ENCODE measurements around the gene CC2D2A.

CC2D2A gene

GRCh38 chr4:15504041-15504440, 34.4 kb downstream of the CC2D2A start:
- H3K4me3 ChIP-seq (ENCODE audit: low read depth, low read length): no peak overlapping the region
- DNase-seq (ENCODE audit: low read depth): no peak
- no peak for TF ChIP-seq CTCF (IDR thresholded peaks at IDR 0.05; ENCODE audit: low read depth, low read length)
- no peak for TF ChIP-seq MYC (IDR thresholded peaks at IDR 0.05; ENCODE audit: low read depth, low read length)
- TF ChIP-seq POLR2A (IDR thresholded peaks at IDR 0.05; ENCODE audit: extremely low read depth, insufficient read length): no peak
- TF ChIP-seq, protein P1, sequence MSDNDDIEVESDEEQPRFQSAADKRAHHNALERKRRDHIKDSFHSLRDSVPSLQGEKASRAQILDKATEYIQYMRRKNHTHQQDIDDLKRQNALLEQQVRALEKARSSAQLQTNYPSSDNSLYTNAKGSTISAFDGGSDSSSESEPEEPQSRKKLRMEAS (IDR thresholded peaks at IDR 0.05; ENCODE audit: low read depth, low read length): no peak

- no peak overlapping the region for H3K4me3 ChIP-seq (ENCODE audit: low read depth, low read length)
- DNase-seq (ENCODE audit: low read depth): no peak
- TF ChIP-seq CTCF (IDR thresholded peaks at IDR 0.05; ENCODE audit: low read depth, low read length): no peak
- TF ChIP-seq, protein P1 (IDR thresholded peaks at IDR 0.05; ENCODE audit: low read depth, low read length): no peak
- TF ChIP-seq MYC (IDR thresholded peaks at IDR 0.05; ENCODE audit: low read depth, low read length): no peak
- no peak for TF ChIP-seq POLR2A (IDR thresholded peaks at IDR 0.05; ENCODE audit: extremely low read depth, insufficient read length)
These were observed 36.8 kb downstream of the CC2D2A start for GRCh38 chr4:15506464-15506863.

GRCh38 chr4:15507679-15508078, 38.0 kb downstream of the CC2D2A start:
- H3K4me3 ChIP-seq (ENCODE audit: low read depth, low read length): no peak overlapping the region
- DNase-seq (ENCODE audit: low read depth): no peak
- no peak for TF ChIP-seq CTCF (IDR thresholded peaks at IDR 0.05; ENCODE audit: low read depth, low read length)

DNA sequence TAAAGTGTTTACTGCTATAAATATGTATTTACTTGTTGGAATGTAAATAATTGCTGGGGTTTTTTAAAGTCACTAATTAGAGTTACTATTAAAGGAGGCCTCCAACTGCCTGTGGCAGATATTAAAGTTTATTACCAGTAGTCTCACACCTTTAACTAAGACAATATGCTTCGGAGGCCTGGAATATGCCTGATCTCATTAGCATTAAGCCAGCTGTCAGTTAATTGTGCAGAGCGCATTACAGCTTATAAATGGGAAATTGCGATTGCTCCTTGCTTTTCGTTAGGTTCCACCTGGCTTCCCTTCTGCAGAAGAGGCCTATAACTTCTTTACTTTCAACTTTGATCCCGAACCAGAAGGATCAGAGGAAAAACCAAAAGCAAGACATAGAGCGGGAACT, 41.3 kb downstream of the CC2D2A start:
- TF ChIP-seq MYC (IDR thresholded peaks at IDR 0.05; ENCODE audit: low read depth, low read length) (no peak), CTCF (IDR thresholded peaks at IDR 0.05; ENCODE audit: low read depth, low read length) (no peak), POLR2A (IDR thresholded peaks at IDR 0.05; ENCODE audit: extremely low read depth, insufficient read length) (no peak)
- TF ChIP-seq, protein P1 (IDR thresholded peaks at IDR 0.05; ENCODE audit: low read depth, low read length): no peak
- no peak overlapping the region for H3K4me3 ChIP-seq (ENCODE audit: low read depth, low read length)
- DNase-seq (ENCODE audit: low read depth): no peak

GRCh38 chr4:15513545-15513944, 43.9 kb downstream of the CC2D2A start:
- no peak overlapping the region for H3K4me3 ChIP-seq (ENCODE audit: low read depth, low read length)
- no peak for DNase-seq (ENCODE audit: low read depth)
- TF ChIP-seq MYC (IDR thresholded peaks at IDR 0.05; ENCODE audit: low read depth, low read length) (no peak), POLR2A (IDR thresholded peaks at IDR 0.05; ENCODE audit: extremely low read depth, insufficient read length) (no peak), CTCF (IDR thresholded peaks at IDR 0.05; ENCODE audit: low read depth, low read length) (no peak)
- TF ChIP-seq, protein P1 (IDR thresholded peaks at IDR 0.05; ENCODE audit: low read depth, low read length): no peak

DNA sequence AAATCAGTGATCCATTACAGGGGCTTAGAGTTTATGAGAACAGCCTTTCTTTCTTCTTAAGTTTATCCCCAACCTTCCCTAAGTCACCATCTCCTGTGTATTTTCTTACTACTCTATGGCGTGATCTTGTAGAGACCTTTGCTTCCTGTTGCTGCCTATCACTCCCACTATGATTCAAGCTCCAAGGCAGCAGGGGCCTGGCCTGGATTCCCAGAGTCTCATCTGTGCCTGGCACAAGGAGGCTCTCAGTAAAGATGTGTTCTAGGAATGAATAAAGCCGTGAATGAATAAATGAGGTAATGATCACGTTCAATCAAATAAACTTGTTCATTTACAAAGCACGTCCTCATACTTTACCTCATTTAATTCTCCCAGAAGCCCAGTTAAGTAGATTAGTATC, 45.4 kb downstream of the CC2D2A start:
- no peak for TF ChIP-seq MYC (IDR thresholded peaks at IDR 0.05; ENCODE audit: low read depth, low read length)
- TF ChIP-seq CTCF (IDR thresholded peaks at IDR 0.05; ENCODE audit: low read depth, low read length): no peak
- TF ChIP-seq, protein P1 (IDR thresholded peaks at IDR 0.05; ENCODE audit: low read depth, low read length): no peak
- no peak for TF ChIP-seq POLR2A (IDR thresholded peaks at IDR 0.05; ENCODE audit: extremely low read depth, insufficient read length)
- no peak overlapping the region for H3K4me3 ChIP-seq (ENCODE audit: low read depth, low read length)
- DNase-seq (ENCODE audit: low read depth): no peak
